HG03432 (cell line): ENCODE measurements around the gene PLPP2.

Source experiments
- ATAC-seq: cut with Tn5 transposase; IDR thresholded peaks from one replicate; pipeline ENCODE4 v1.9.1; 2021; ENCODE audit warnings: mild to moderate bottlenecking, moderate library complexity; ENCODE audit not compliant: unreplicated experiment

PLPP2 gene

GRCh38 chr19:317710-318508, 26.7 kb upstream of the PLPP2 start:
- no peak for ATAC-seq

DNA sequence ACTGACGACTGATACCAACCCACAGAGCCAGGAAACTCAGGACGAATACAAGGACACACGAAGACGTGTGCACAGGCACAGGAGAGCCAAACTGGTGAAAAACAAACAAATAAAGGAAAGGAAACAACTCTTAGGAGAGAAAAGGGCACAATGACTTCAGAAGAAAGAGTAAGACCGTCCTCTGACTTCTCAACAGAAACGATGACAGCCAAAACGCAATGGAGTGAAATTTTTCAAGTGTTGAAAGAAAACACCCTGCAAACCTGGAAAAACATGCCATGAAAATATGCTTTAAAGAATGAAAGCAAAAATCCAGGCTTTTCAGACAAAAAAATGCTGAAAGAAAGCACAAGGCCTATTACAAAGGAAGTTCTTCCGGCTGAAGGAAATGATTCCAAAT, 24.6 kb upstream of the PLPP2 start:
- no peak for ATAC-seq

GRCh38 chr19:313988-314815, 23.0 kb upstream of the PLPP2 start:
- no peak for ATAC-seq

DNA sequence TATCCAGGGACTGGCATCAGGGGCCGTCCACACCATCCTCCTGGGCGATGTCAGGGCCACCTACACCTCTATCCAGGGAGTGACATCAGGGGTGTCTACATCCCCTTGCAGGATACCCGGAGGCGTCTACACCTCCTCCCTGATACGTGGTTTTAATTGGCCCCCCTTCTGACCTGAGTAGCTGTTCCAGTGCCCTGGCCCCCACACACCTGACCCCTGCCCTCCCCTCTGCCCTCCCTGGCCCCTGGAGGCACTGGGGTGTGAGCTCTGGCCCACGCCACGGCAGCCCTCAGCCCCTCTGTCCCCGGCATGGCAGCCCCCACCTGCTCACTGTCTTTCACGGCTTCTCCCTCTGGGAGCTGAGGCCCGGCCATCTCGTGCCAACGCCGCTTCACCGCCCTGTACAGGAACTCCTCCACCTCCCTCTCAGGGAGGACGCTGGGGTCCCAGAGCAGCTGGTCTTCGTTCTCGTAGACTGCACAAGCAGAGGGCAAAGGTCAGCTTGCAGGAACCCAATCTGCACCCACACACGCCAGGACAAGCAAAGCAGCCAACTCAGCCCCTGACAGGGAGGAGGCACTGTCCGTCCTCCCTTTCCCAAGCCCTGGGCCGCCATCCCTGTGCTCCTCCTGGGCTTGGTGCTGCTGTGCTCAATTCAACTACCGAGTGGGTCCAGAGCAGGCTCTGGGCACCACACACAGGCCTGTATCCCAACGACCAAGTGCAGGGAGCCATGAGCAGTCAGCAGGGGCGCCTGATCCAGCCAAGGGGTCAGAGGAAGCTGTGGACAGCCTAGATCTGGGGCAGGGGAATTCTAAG, 22.2 kb upstream of the PLPP2 start:
- ATAC-seq = no peak

- no peak for ATAC-seq
Observed at GRCh38 chr19:311813-312261, 20.6 kb upstream of the PLPP2 start.

DNA sequence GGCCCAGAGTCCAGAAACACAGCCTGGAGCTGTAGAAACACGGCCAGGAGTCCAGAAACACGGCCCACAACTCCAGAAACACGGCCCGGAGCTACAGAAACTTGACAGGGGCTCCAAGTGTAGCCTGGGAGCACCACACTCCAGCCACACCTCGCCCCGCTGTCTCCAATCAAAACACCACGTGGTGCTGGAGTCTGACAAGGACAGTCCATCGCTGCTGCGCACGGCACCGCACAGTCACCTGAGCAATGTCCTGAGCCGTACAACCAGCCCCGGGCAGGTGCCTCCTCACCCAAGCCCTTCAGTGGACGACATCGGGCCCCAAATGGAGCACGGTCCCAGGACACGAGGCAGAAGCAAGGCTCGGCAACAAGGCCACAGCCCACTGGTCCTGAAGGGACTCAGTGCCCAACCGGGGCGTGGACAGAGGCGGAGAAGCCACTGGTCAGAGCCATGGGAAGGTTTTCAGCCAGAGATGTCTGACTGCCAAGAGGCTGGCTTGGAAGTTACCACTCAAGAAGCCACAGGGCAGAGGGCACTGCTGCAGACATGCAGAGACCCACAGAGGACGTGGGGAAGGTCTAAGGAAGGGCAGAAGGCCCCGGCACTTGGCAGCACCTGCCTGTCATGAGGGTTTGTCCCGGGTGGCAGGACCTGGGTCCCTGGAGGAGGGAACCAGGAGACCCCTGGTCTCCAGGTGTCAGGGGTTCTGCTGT, 19.7 kb upstream of the PLPP2 start:
- ATAC-seq = no peak

DNA sequence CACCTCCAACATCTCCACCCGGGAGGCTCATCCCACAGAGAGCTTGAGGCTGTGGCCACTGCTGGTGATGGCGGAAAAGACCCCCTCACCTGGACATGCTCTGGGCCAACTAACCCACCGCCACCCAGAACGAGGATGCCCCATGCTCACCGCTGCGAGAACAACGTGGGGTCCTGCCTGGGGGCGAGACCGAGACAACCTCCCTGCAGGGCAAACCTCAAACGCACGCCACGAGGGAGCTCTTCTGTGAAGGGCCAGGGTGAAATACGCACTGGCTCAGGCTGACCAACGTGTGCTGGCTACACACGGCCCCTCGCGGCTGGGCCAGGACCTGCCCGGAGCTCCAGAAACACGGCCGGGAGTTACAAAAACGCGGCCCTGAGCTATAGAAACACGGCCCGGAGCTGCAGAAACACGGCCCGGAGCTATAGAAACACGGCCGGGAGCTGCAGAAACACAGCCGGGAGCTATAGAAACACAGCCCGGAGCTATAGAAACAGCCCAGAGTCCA, 19.0 kb upstream of the PLPP2 start:
- no peak for ATAC-seq

DNA sequence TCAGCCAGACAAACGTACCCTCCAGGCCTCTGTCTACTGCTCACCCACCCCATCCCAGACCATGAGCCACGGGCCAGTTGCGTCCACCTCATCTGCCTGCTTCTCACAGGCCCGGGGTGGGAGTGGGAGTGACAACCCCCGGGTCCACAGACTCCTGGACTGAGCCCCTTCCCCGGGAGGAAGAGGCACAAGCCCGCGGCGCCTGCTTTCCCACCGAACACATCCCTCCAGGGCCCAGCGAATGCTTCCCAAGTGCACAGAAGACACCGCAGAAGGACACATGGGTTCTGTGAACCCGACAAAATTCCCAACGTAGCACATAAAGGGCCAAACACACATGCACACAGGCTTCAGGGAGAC, 18.0 kb upstream of the PLPP2 start:
- ATAC-seq = no peak

- ATAC-seq = no peak
Observed at GRCh38 chr19:308471-309205, 17.4 kb upstream of the PLPP2 start.

DNA sequence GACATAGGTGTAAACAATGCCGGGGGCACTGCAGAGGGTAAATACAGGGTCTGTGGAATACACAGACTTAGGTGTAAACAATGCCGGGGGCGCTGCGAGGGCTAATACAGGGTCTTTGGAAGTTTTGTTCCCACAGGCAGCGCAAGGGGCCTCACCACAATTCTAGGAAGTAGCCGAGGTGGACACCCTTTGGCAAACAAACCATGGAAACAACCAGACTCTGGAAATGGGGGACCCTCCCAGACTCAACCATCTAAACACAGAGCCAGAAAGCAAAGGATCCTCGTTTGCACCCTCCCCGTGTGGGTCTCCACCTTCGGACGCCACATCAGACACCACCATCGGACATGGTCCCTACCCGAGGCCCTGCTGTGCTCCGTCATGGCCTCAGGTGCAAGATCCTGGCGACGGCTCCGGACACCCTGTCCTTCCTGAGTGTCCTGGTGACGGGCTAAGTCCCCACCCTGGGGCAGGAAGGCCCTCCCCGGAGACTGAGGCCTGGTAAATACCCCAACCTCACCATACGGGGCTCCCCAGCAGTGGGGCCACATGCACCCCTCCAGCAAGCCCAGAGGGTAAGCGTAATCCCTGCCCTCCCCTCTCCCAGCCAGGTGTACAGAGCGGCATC, 16.7 kb upstream of the PLPP2 start:
- no peak for ATAC-seq

DNA sequence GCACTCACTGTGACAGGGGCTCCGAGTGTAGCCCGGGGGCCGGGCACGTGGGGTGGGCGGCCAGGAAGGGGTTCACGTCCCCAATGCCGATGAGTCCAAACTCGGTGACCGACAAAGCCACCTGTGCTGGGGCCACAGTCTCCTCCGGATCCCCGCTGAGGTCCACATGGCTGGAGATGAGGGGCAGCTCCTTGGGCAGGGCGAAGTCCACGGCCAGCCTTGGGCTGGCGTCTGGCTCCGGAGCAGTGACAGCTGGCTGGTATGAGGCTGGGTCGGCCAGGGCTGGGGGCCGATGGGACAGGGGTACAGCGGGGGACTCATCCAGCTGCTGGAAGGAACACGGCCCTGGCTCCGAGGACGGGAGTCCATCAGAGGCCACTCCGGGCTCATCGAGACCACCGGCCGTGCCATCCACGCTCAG, 15.9 kb upstream of the PLPP2 start:
- no peak for ATAC-seq

DNA sequence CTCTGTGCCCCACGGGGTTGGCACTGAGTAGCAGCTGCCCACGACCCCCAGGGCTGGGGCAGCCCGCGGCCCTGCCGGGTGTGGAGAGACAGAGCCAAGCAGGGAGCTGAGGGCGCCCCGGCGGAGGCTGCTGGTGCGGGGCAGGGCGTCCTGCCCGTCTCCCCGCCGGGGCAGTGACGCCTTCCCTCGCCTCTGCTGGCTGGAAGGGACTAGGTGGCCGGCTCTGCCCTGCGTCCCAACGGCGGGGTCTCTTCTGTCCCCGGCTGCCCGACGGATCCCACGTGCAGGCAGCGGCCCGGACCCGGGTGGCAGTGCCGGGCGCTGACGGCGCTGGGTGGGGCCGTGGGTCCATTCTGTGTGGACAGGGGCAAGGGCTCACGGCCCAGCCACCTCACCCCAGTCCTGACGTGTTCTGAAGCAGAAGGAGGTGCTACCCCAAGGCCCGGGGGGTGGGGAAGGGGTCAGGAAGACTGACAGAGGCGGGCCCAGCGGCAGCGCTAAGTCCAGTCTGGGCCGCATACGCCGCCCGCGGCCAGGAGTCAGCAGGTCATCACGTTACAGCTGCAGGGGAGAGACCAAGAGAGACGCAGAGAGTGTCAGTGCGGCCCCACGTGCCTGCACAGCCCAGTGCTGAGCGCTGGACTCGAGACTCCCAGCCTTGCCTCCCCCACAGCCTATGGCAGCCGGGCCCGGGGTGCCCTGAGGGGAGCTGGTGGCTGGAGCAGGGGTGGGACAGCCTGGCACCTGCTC, 15.1 kb upstream of the PLPP2 start:
- no peak for ATAC-seq

DNA sequence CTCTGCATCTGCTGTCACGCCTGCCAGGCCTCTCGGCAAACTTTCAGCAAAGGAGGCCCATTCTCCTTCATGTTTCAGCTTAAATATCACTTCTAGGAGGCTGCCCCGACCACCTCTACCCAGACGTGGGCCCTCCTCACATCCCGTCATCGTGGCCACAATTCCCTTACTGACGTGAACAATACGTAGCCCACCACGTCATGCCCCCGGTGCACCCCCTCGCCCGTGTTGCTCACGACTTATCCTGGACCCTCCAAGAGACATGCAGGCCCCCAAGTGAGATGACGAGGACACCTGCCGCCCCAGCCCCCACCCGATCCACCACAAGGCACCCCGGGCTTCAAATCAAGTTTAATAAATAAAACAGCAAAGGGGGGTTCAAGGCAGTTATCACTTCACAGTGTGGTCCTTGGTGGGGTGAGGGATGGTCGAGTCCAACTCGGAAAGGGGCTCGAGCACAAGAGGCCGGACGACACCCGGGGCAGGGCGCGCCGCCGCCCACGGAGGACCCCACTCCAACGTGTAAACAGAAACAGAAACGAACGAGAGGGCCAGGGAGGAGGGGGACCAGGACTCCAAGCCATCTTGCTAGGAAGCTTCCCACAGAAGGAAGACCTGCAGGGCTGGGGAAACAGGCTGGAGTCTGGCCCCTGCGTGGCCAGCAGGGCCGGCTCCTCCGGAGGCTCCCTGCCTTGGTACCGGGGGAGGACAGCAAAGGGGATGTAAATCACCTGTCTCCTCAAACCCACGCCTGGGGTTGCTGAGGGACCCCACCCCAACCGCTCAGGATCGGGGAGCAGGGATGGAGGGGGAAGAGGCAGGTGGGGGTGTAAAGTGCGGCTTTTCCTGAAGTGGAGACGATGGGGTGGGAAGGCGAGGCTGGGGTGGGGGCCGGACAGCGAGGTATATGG, 14.3 kb upstream of the PLPP2 start:
- no peak for ATAC-seq

DNA sequence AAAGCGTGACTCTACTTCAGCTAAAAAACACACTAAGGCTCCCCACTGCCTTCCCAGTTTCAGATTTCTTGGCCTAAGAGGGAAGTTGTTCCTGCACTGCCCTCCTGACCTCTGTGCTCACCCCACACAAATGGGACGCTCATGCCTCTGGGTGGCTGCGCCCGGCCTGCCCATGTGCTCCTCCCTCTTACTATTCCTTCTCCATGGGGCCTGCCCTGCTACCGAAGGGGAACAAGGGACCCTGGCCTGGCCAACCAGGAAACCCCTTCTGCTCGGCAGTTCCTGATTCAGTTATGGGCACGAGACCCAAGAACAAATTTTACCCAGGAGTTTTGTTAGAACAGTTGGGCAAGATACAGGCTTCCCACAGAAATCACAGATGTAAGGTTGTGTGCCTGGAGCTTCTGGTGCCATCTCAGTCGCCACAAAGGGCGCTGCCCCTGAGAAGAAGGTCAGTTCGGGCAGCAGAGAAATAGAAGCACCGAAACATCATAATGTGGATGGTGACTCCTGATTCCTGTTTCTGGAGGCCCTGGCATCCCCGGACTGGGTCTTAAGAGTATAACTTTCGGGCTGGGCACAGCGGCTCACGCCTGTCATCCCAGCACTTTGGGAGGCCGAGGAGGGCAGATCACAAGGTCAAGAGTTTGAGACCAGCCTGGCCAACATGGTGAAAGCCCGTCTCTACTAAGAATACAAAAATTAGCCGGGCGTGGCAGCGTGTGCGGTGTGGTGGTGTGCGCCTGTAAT, 5.4 kb upstream of the PLPP2 start:
- ATAC-seq = no peak

GRCh38 chr19:295687-296370, 4.6 kb upstream of the PLPP2 start:
- ATAC-seq = no peak

GRCh38 chr19:294946-295686, 3.9 kb upstream of the PLPP2 start:
- ATAC-seq = no peak
